Measurements from ENCODE around the gene PNPLA7. TPM values are rescaled to one million over a fixed set of nuclear protein-coding genes. Genes with fewer than 3 reads are reported as not detected.
"Not testable (repeated sequence)": the region's sequence is repeated elsewhere in the genome, so short reads cannot be mapped to it uniquely, and the experiment has no call there.

PNPLA7 gene
- total RNA-seq, 1 donor from 2014 or later: 0.06 TPM

- DNase-seq (ENCODE audit: low read depth): no peak
- no peak for TF ChIP-seq CTCF (conservative IDR thresholded peaks at IDR 0.05; ENCODE audit: low read depth, low read length)
- no peak overlapping the region for H3K4me3 ChIP-seq (ENCODE audit: low read depth, low read length)
Measured at GRCh38 chr9:137575364-137575715, 25.1 kb upstream of the PNPLA7 start.

- DNase-seq (ENCODE audit: low read depth): no peak
- TF ChIP-seq CTCF (conservative IDR thresholded peaks at IDR 0.05; ENCODE audit: low read depth, low read length): no peak
- no peak overlapping the region for H3K4me3 ChIP-seq (ENCODE audit: low read depth, low read length)
Measured at GRCh38 chr9:137574192-137574591, 24.0 kb upstream of the PNPLA7 start.

- no peak overlapping the region for H3K4me3 ChIP-seq (ENCODE audit: low read depth, low read length)
- TF ChIP-seq CTCF (conservative IDR thresholded peaks at IDR 0.05; ENCODE audit: low read depth, low read length): no peak
- DNase-seq (ENCODE audit: low read depth): no peak
Measured at GRCh38 chr9:137570566-137570965, 20.4 kb upstream of the PNPLA7 start.

- TF ChIP-seq CTCF (conservative IDR thresholded peaks at IDR 0.05; ENCODE audit: low read depth, low read length): no peak
- no peak overlapping the region for H3K4me3 ChIP-seq (ENCODE audit: low read depth, low read length)
- no peak for DNase-seq (ENCODE audit: low read depth)
Measured at GRCh38 chr9:137569609-137570203, 19.5 kb upstream of the PNPLA7 start.

- not testable (repeated sequence) for DNase-seq (ENCODE audit: low read depth); H3K4me3 ChIP-seq (ENCODE audit: low read depth, low read length)
Measured at GRCh38 chr9:137568445-137568844, 18.2 kb upstream of the PNPLA7 start.

GRCh38 chr9:137564817-137565411, 14.7 kb upstream of the PNPLA7 start:
- TF ChIP-seq CTCF (conservative IDR thresholded peaks at IDR 0.05; ENCODE audit: low read depth, low read length): no peak
- H3K4me3 ChIP-seq (ENCODE audit: low read depth, low read length): no peak overlapping the region
- no peak for DNase-seq (ENCODE audit: low read depth)

GRCh38 chr9:137564134-137564533, 13.9 kb upstream of the PNPLA7 start:
- no peak overlapping the region for H3K4me3 ChIP-seq (ENCODE audit: low read depth, low read length)
- no peak for TF ChIP-seq CTCF (conservative IDR thresholded peaks at IDR 0.05; ENCODE audit: low read depth, low read length)
- DNase-seq (ENCODE audit: low read depth): no peak

Data from epithelial cell of proximal tubule (primary cell).